HL-60/S4 (cell line): ENCODE results near the gene ACTN2.

Experiments used
- in situ Hi-C: fragments of 300-500 bp; cut with MboI; formaldehyde crosslinking; loops from 2 replicates; pipeline ENCODE4 v1.14.3; 2022; ENCODE audit warnings: low sequenced_read_pairs

The ACTN2 gene

GRCh38 chr1:236812334-236813030 lies 126.2 kb downstream of the ACTN2 start:
- in situ Hi-C loops = no loop called here
